ENCODE results near the gene TAF13.

- no peak for TF ChIP-seq CTCF (conservative IDR thresholded peaks at IDR 0.05; ENCODE audit: low read depth, low read length)
- TF ChIP-seq EZH2 (IDR thresholded peaks at IDR 0.05; ENCODE audit: borderline replicate concordance, low read depth, low read length, poor library complexity, severe bottlenecking), result no peak
Measured at GRCh38 chr1:109075531-109076490, at the start of gene TAF13.
